Smooth muscle cell (in vitro differentiated cells): Measurements from ENCODE around the gene C15orf40. TPM values are rescaled to one million over a fixed set of nuclear protein-coding genes. Genes with fewer than 3 reads are reported as not detected.

ENCODE experiments used
- polyA plus RNA-seq: library from polyadenylated mRNA; unstranded; fragments of >200 nt; fragmentation: Nextera tagmentation; extraction: Ambion mirVana; gene quantifications from 2 replicates; pipeline ENCODE4 v1.2.1, GENCODE V29; 2016
- total RNA-seq: library from RNA; depleted of rRNA; stranded (reverse); fragments of >200 nt; gene quantifications from 2 replicates; pipeline ENCODE4 v1.2.3, GENCODE V29; 2014

Gene C15orf40
- total and polyA plus RNA-seq, 2 experiments from 2014 or later: 14.3 to 19.3 TPM

Other genes starting within 250 kb of the C15orf40 start
- not detected in 2 replicates for gene FSD2, start 205.6 kb downstream of the C15orf40 start, total RNA-seq
- gene FSD2, start 205.6 kb downstream of the C15orf40 start, polyA plus RNA-seq: not detected in 2 replicates
- gene WHAMM, start 202.0 kb downstream of the C15orf40 start, total RNA-seq: 2.2 and 3.6 TPM in 2 replicates
- 4.1 and 5.1 TPM in 2 replicates for gene WHAMM, start 202.0 kb downstream of the C15orf40 start, polyA plus RNA-seq
- gene HOMER2, start 58.9 kb downstream of the C15orf40 start, total RNA-seq: 16.7 and 18.8 TPM in 2 replicates
- 3.1 and 9.9 TPM in 2 replicates for gene HOMER2, start 58.9 kb downstream of the C15orf40 start, polyA plus RNA-seq
- 45.6 and 56.6 TPM in 2 replicates for gene RAMAC, start 25.4 kb downstream of the C15orf40 start, total RNA-seq
- gene RAMAC, start 25.4 kb downstream of the C15orf40 start, polyA plus RNA-seq: 59.2 and 61.1 TPM in 2 replicates
- gene BTBD1, start 55.6 kb upstream of the C15orf40 start, total RNA-seq: 75.2 and 84.2 TPM in 2 replicates
- gene BTBD1, start 55.6 kb upstream of the C15orf40 start, polyA plus RNA-seq: 39.3 and 43.2 TPM in 2 replicates
- 1.5 TPM in 1 of 2 replicates, not detected in the other for gene TM6SF1, start 96.0 kb upstream of the C15orf40 start, total RNA-seq
- gene TM6SF1, start 96.0 kb upstream of the C15orf40 start, polyA plus RNA-seq: 0.14 TPM in 1 of 2 replicates, not detected in the other
- 61.0 and 62.5 TPM in 2 replicates for gene HDGFL3, start 196.2 kb upstream of the C15orf40 start, total RNA-seq
- gene HDGFL3, start 196.2 kb upstream of the C15orf40 start, polyA plus RNA-seq: 36.2 and 44.4 TPM in 2 replicates